ENCODE measurements around the gene GEMIN4. TPM values are rescaled to one million over a fixed set of nuclear protein-coding genes. Genes with fewer than 3 reads are reported as not detected.
A peak's percentile ranks its signal among the peaks of the same experiment; 100 is the strongest.

GEMIN4 gene
- total RNA-seq, 1 experiment from 2014 or later, result 48.4 TPM

GRCh38 chr17:732902-733720 lies 19.0 kb downstream of the GEMIN4 start (continued):
- no peak for TF ChIP-seq ZNF219 (CRISPR knock-in tag; IDR thresholded peaks at IDR 0.05; ENCODE audit: borderline replicate concordance)
- 0 out of 2 replicates have a peak, but pooled peaks have one; percentile 42 for TF ChIP-seq MYBL2 (CRISPR knock-in tag; IDR thresholded peaks at IDR 0.05)
- no peak for TF ChIP-seq E2F4 (CRISPR knock-in tag; IDR thresholded peaks at IDR 0.05; ENCODE audit: borderline replicate concordance, low read depth)
- TF ChIP-seq PRDM15 (CRISPR knock-in tag; IDR thresholded peaks at IDR 0.05), result peak; percentile 38
- TF ChIP-seq CREM (CRISPR knock-in tag; IDR thresholded peaks at IDR 0.05), result no peak
- TF ChIP-seq MAX (CRISPR knock-in tag; IDR thresholded peaks at IDR 0.05), result peak; percentile 39; the same call in 1 of the 2 replicates
- TF ChIP-seq FOXP4 (CRISPR knock-in tag; IDR thresholded peaks at IDR 0.05), result no peak
- no peak for TF ChIP-seq CBFB (CRISPR knock-in tag; IDR thresholded peaks at IDR 0.05; ENCODE audit: low read depth)
- TF ChIP-seq E2F5 (CRISPR knock-in tag; IDR thresholded peaks at IDR 0.05), result peak; percentile 40; the same call in 1 of the 2 replicates
- TF ChIP-seq CREB1 (CRISPR knock-in tag; IDR thresholded peaks at IDR 0.05), result no peak
- peak; percentile 44; the same call in 1 of the 2 replicates for TF ChIP-seq HMGXB4 (CRISPR knock-in tag; IDR thresholded peaks at IDR 0.05)

- Mint-ChIP-seq H3K4me1 (peaks cover 18% of the 10 kb centered on the region), H3K4me3 (peak within 1 kb of the TSS; percentile 86), H3K27me3 (ENCODE audit: low read depth) (peaks cover 8% of the 10 kb centered on the region), H3K9me3 (no peaks in the 10 kb centered on the region), H3K27ac (no peak within 1 kb of the TSS), H3K36me3 (peaks cover 24% of the 10 kb centered on the region)
- CTCF ChIA-PET, result no interaction called here
- POLR2A ChIA-PET, result no interaction called here
- ATAC-seq (peak; percentile 74), DNase-seq (ENCODE audit: low spot score) (peak; percentile 70)
- TF ChIP-seq ZNF512 (CRISPR knock-in tag; IDR thresholded peaks at IDR 0.05; ENCODE audit: borderline replicate concordance), result no peak
- no peak for TF ChIP-seq TEAD1 (CRISPR knock-in tag; IDR thresholded peaks at IDR 0.05)
- TF ChIP-seq RORB (CRISPR knock-in tag; IDR thresholded peaks at IDR 0.05), result no peak
- TF ChIP-seq ARID4B (CRISPR knock-in tag; IDR thresholded peaks at IDR 0.05; ENCODE audit: borderline replicate concordance), result peak; percentile 24; the same call in 1 of the 2 replicates
- no peak for TF ChIP-seq ZNF121 (CRISPR knock-in tag; IDR thresholded peaks at IDR 0.05)
- TF ChIP-seq ATF1 (CRISPR knock-in tag; IDR thresholded peaks at IDR 0.05), result no peak
Observed at GRCh38 chr17:732067-732901, 19.8 kb downstream of the GEMIN4 start, which contains the start of gene TLCD3A. Gene TLCD3A, plus strand, starts transcription at chr17:732596. Its CDS starts 52 bp downstream, at chr17:732648.

Data from WTC11 (cell line).